ENCODE data around the gene MED29.

GRCh38 chr19:39365531-39365930, 25.6 kb upstream of the MED29 start:
- TF ChIP-seq EZH2phosphoT487 (IDR thresholded peaks at IDR 0.05) = no peak
- TF ChIP-seq CTCF (IDR thresholded peaks at IDR 0.05) = no peak
